OCI-LY1 (cell line): ENCODE data around the gene LRRC1.

ENCODE experiments used
- H2AFZ ChIP-seq: fragments of 200-600 bp; sonication (generic), shearing (Covaris generic); 2 replicates; pipeline ENCODE4 v1.6.0; 2014; ENCODE audit warnings: antibody characterized with exemption, mild to moderate bottlenecking, low read length
- H3F3A ChIP-seq: fragments of 200-600 bp; sonication (generic), shearing (Covaris generic); 2 replicates; pipeline ENCODE4 v1.6.0; 2014; ENCODE audit warnings: mild to moderate bottlenecking, antibody characterized with exemption, low read length, moderate library complexity; ENCODE audit not compliant: insufficient read depth
- H3K27ac ChIP-seq: fragments of 200-600 bp; sonication (generic); 2 replicates; pipeline ENCODE4 v1.5.1; 2014; ENCODE audit warnings: low read length, mixed run types, mild to moderate bottlenecking, low read depth; ENCODE audit not compliant: poor library complexity, severe bottlenecking
- H3K27me3 ChIP-seq: fragments of 200-600 bp; sonication (generic); 2 replicates; pipeline ENCODE4 v1.6.0; 2014; ENCODE audit warnings: antibody characterized with exemption, mild to moderate bottlenecking, low read length, moderate library complexity; ENCODE audit not compliant: insufficient read depth
- H3K36me3 ChIP-seq: fragments of 200-600 bp; sonication (generic); 2 replicates; pipeline ENCODE4 v1.6.1; 2014; ENCODE audit warnings: mild to moderate bottlenecking, antibody characterized with exemption, low read length, moderate library complexity, mixed read lengths; ENCODE audit not compliant: insufficient read depth
- H3K4me1 ChIP-seq: fragments of 200-600 bp; sonication (generic); 2 replicates; pipeline ENCODE4 v1.5.1; 2014; ENCODE audit warnings: mild to moderate bottlenecking, low read length, moderate library complexity; ENCODE audit not compliant: insufficient read depth, severe bottlenecking
- H3K4me2 ChIP-seq: fragments of 200-600 bp; sonication (generic), shearing (Covaris generic); 2 replicates; pipeline ENCODE4 v1.6.1; 2014; ENCODE audit warnings: low read length
- H3K4me3 ChIP-seq: fragments of 200-600 bp; sonication (generic); 2 replicates; pipeline ENCODE4 v1.5.1; 2014; ENCODE audit warnings: low read length, low read depth, mild to moderate bottlenecking, mixed read lengths; ENCODE audit not compliant: poor library complexity, severe bottlenecking
- H3K79me2 ChIP-seq: fragments of 200-600 bp; shearing (Covaris generic); 2 replicates; pipeline ENCODE4 v1.6.1; 2016; ENCODE audit warnings: mixed run types, low read length, mixed read lengths; ENCODE audit not compliant: insufficient read depth
- H3K9ac ChIP-seq: fragments of 200-600 bp; sonication (generic), shearing (Covaris generic); 2 replicates; pipeline ENCODE4 v1.6.1; 2014; ENCODE audit warnings: mild to moderate bottlenecking, low read length, mixed read lengths
- H3K9me2 ChIP-seq: fragments of 200-600 bp; sonication (generic), shearing (Covaris generic); 2 replicates; pipeline ENCODE4 v1.6.1; 2014; ENCODE audit warnings: low read depth, mild to moderate bottlenecking, low read length, mixed read lengths
- H3K9me3 ChIP-seq: fragments of 200-600 bp; shearing (Covaris generic); 2 replicates; pipeline ENCODE4 v1.6.1; 2014; ENCODE audit warnings: low read length, mixed read lengths
- H4K20me1 ChIP-seq: fragments of 200-600 bp; sonication (generic), shearing (Covaris generic); 2 replicates; pipeline ENCODE4 v1.6.0; 2016; ENCODE audit warnings: mild to moderate bottlenecking, low read length; ENCODE audit not compliant: insufficient read depth
- CTCF ChIP-seq: fragments of 200-600 bp; sonication (generic), shearing (Covaris generic); IDR thresholded peaks from 2 replicates; pipeline ENCODE4 v1.5.1; 2017; ENCODE audit warnings: mild to moderate bottlenecking, antibody characterized with exemption, low read length, moderate library complexity, mixed read lengths
- EZH2 ChIP-seq: fragments of 200-600 bp; sonication (generic), shearing (Covaris generic); IDR thresholded peaks from 2 replicates; pipeline ENCODE4 v1.8.0; 2017; ENCODE audit warnings: borderline replicate concordance, mixed run types, mild to moderate bottlenecking, antibody characterized with exemption, low read length, moderate library complexity, mixed read lengths

The LRRC1 gene

GRCh38 chr6:53858196-53858595 lies 63.4 kb downstream of the LRRC1 start:
- no peaks in the 10 kb centered on the region for H3K9me2 ChIP-seq
- no peaks in the 10 kb centered on the region for H3K27me3 ChIP-seq
- H4K20me1 ChIP-seq, result no peaks in the 10 kb centered on the region
- H3K36me3 ChIP-seq, result no peaks in the 10 kb centered on the region
- H3K4me2 ChIP-seq, result no peak overlapping the region
- H3K4me3 ChIP-seq, result no peak overlapping the region
- H2AFZ ChIP-seq, result no peak overlapping the region
- H3F3A ChIP-seq, result no peaks in the 10 kb centered on the region
- no peak overlapping the region for H3K27ac ChIP-seq
- H3K4me1 ChIP-seq, result no peaks in the 10 kb centered on the region
- H3K9ac ChIP-seq, result no peak overlapping the region
- H3K79me2 ChIP-seq, result no peaks in the 10 kb centered on the region
- TF ChIP-seq EZH2 (no peak), CTCF (no peak)
- H3K9me3 ChIP-seq, result no peaks in the 10 kb centered on the region

- Histone ChIP-seq H3K4me2 (no peak overlapping the region), H3F3A (no peaks in the 10 kb centered on the region), H3K27me3 (no peaks in the 10 kb centered on the region), H3K9ac (no peak overlapping the region), H4K20me1 (no peaks in the 10 kb centered on the region), H3K79me2 (no peaks in the 10 kb centered on the region), H3K9me2 (no peaks in the 10 kb centered on the region), H3K4me1 (no peaks in the 10 kb centered on the region), H2AFZ (no peak overlapping the region), H3K9me3 (no peaks in the 10 kb centered on the region), H3K27ac (no peak overlapping the region), H3K36me3 (no peaks in the 10 kb centered on the region), H3K4me3 (no peak overlapping the region)
- TF ChIP-seq EZH2, result no peak
- TF ChIP-seq CTCF, result no peak
Observed at GRCh38 chr6:53858913-53859312, 64.1 kb downstream of the LRRC1 start.

GRCh38 chr6:53860511-53860910 lies 65.7 kb downstream of the LRRC1 start:
- no peaks in the 10 kb centered on the region for H3K27me3 ChIP-seq
- H4K20me1 ChIP-seq, result no peaks in the 10 kb centered on the region
- H3K4me2 ChIP-seq, result no peak overlapping the region
- H3F3A ChIP-seq, result no peaks in the 10 kb centered on the region
- no peaks in the 10 kb centered on the region for H3K4me1 ChIP-seq
- H2AFZ ChIP-seq, result no peak overlapping the region
- H3K9me2 ChIP-seq, result no peaks in the 10 kb centered on the region
- H3K9me3 ChIP-seq, result no peaks in the 10 kb centered on the region
- no peak overlapping the region for H3K4me3 ChIP-seq
- no peaks in the 10 kb centered on the region for H3K36me3 ChIP-seq
- TF ChIP-seq EZH2, result no peak
- no peak for TF ChIP-seq CTCF
- H3K9ac ChIP-seq, result no peak overlapping the region
- H3K79me2 ChIP-seq, result no peaks in the 10 kb centered on the region
- H3K27ac ChIP-seq, result no peak overlapping the region
